ENCODE measurements around the gene JCAD.

DNA sequence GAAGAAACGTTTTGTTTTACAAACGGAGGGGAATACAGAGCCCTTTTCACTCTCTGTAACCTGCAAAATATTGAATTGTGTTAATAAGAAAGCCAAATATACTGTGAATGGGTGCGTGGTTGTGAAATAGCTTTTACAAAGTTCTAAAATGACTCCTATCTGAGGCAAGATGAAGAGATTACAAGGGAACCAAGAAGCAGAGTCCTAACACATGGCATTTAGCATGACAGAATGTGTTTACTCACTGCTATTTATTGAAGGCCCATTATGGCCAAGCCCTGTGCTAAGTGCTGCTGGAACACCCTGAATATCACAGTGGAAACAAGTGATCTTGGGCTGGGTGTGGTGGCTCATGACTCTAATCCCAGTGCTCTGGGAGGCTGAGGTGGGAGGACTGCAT, 12.9 kb downstream of the JCAD start:
- TF ChIP-seq CTCF (IDR thresholded peaks at IDR 0.05) = no peak
- TF ChIP-seq POLR2A (IDR thresholded peaks at IDR 0.05) = no peak

Measured in thyroid gland (tissue), 4 donors.